GM12892 (cell line): ENCODE results near the gene CCDC80.

Experiments
- POLR2A ChIP-seq: IDR thresholded peaks from 2 replicates; pipeline ENCODE4 v1.6.1; 2011; ENCODE audit warnings: low read depth, low read length, control low read depth
- POLR2AphosphoS5 ChIP-seq: IDR thresholded peaks from 2 replicates; pipeline ENCODE4 v1.6.1; 2011; ENCODE audit warnings: low read depth, low read length, control low read depth
- TAF1 ChIP-seq: IDR thresholded peaks from 2 replicates; pipeline ENCODE4 v1.6.1; 2011; ENCODE audit warnings: low read depth, mild to moderate bottlenecking, control low read depth, low read length, borderline replicate concordance

DNA sequence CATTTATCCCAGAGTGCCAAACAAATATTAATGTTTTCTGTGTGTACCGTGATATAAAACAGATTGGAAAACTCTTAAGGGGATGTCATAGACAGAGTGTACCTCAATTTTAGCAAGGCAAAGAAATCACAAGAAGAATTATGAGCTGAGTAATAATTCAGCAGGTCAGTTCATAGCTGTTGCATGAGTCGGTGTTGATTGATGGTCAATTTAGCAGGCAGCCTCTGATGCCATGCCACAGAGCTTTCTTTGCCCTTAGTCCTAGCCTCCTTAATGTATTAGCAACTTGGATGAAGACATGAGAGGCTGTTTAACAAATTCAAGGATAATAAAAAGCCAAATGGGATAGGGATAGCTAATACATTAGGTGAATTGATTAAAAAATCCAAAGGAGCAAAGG is 72.3 kb downstream of the CCDC80 start:
- no peak for TF ChIP-seq POLR2AphosphoS5
- no peak for TF ChIP-seq POLR2A
- TF ChIP-seq TAF1 = no peak
